ENCODE results near the gene TMEM200B. TPM values are rescaled to one million over a fixed set of nuclear protein-coding genes. Genes with fewer than 3 reads are reported as not detected.

The TMEM200B gene
- total and polyA plus RNA-seq, 10 of the 15 experiments (the other 5 are each of a cell fraction or from before 2014, with no cell fraction given) = 0.03 to 1.4 (median 0.08) TPM; not detected in 3

DNA sequence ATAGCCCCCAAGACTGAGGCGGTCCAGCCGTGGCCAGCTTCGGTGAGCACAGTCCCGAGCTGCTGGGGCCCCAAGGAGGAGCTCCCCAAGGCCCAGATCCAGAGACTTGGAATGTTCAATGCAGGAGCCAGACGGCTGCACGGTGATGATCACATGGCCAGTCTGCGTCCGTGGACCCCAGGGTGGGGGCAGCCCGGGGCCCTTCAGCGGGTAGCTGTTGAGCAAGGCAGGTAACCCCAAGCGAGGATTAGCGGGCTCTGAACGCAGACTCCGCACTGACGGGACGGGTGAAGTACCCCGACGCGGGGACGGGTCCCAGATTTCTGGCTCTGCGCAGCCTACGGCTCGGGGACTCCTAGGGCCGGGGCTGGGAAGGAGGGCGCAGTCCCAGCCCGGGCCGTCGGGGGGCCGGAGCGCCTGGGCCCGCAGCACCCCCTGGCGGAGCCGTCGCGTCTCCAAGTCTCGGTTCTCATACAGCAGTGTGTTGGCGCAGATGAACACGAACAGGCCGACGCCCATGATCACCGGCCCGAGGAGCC, 2.7 kb downstream of the TMEM200B start:
- Histone ChIP-seq H3K27ac (ENCODE audit: control insufficient read depth, insufficient read depth) (no peak overlapping the region), H3K9me3 (replicated peaks; ENCODE audit: control insufficient read depth, insufficient read depth, low read length) (no peaks in the 10 kb centered on the region), H3K79me2 (ENCODE audit: control insufficient read depth, insufficient read depth, low read length) (no peaks in the 10 kb centered on the region), H2AFZ (ENCODE audit: control insufficient read depth, low read depth, low read length) (no peak overlapping the region), H3K4me2 (ENCODE audit: control insufficient read depth, insufficient read depth) (peak overlapping the region; percentile 25; the same call in 1 of the 2 replicates), H3K36me3 (ENCODE audit: control insufficient read depth in 2 of 2, insufficient read depth in 2 of 2, low read length in 1 of 2) (peaks cover 3% of the 10 kb centered on the region in 2 experiments; a peak in 3 of 4 replicates), H3K4me1 (ENCODE audit: control insufficient read depth, insufficient read depth, low read length) (no peaks in the 10 kb centered on the region), H3K4me3 (no peak overlapping the region), H3K27me3 (replicated peaks in 1 of 2; ENCODE audit: control insufficient read depth in 2 of 2, insufficient read depth in 2 of 2, low read length in 1 of 2) (peaks cover 6 to 16% of the 10 kb centered on the region in 2 experiments; a peak in 3 of 4 replicates), H3K9ac (ENCODE audit: control insufficient read depth, insufficient read depth, low read length) (no peak overlapping the region), H4K20me1 (ENCODE audit: control insufficient read depth, insufficient read depth) (no peaks in the 10 kb centered on the region; the same call in 1 of the 2 replicates)
- DNase-seq (ENCODE audit: low read depth, low spot score) (no peak), ATAC-seq (peak; percentile 73), FAIRE-seq (peak; percentile 44)
- intact Hi-C loops (cut with micrococcal nuclease; ENCODE audit: unreplicated experiment) = loop anchor here (1.0 to 5.0 kb wide), 2 partner anchors 81 to 239 kb away; no protein-coding TSS in a partner anchor
- in situ Hi-C loops (cut with MboI) = no loop called here
- BruUV-seq (replicated peaks) = no TSS peak
- RAD21 ChIA-PET (ENCODE audit: unreplicated experiment) = no interaction called here
- POLR2A ChIA-PET = no interaction called here
- 49% methylated on average over 42 of the region's 42 CpGs for WGBS (ENCODE audit: insufficient coverage, insufficient replicate concordance, low lambda C conversion rate, missing lambda C conversion rate)
- TF ChIP-seq IKZF1 (conservative IDR thresholded peaks at IDR 0.05) = 0 out of 2 replicates have a peak, but pooled peaks have one; percentile 37
- no peak for TF ChIP-seq MAX (IDR thresholded peaks at IDR 0.05; ENCODE audit: low read depth, low read length)
- TF ChIP-seq KDM1A (IDR thresholded peaks at IDR 0.05; ENCODE audit: borderline replicate concordance) = no peak
- peak; percentile 36; the same call in 1 of the 2 replicates for TF ChIP-seq RAD21 (IDR thresholded peaks at IDR 0.05; ENCODE audit: insufficient read depth, low read depth, low read length)
- TF ChIP-seq PAX5 (IDR thresholded peaks at IDR 0.05; ENCODE audit: borderline replicate concordance, low read depth, low read length) = no peak
- TF ChIP-seq TBL1XR1 (IDR thresholded peaks at IDR 0.05; ENCODE audit: low read depth, low read length) = no peak
- TF ChIP-seq YY1 (IDR thresholded peaks at IDR 0.05; ENCODE audit: low read depth, low read length) = 0 out of 2 replicates have a peak, but pooled peaks have one; percentile 32
- 0 out of 2 replicates have a peak, but pooled peaks have one; percentile 27 for TF ChIP-seq SMC3 (IDR thresholded peaks at IDR 0.05; ENCODE audit: borderline replicate concordance, low read length)
- peak; percentile 43 to 65 (median 61); a peak in 5 of 6 replicates for TF ChIP-seq CTCF (IDR thresholded peaks at IDR 0.05 in 2 of 3, conservative IDR thresholded peaks at IDR 0.05 in 1 of 3; ENCODE audit: control insufficient read depth in 2 of 3, extremely low read depth in 1 of 3, insufficient read depth in 1 of 3, low read depth in 3 of 3, low read length in 3 of 3)
- TF ChIP-seq SPI1 (IDR thresholded peaks at IDR 0.05; ENCODE audit: borderline replicate concordance, insufficient read depth, low read depth, low read length) = no peak
- TF ChIP-seq SUZ12 (IDR thresholded peaks at IDR 0.05; ENCODE audit: unreplicated experiment) = peak; percentile 69
- SMC1A ChIA-PET (ENCODE audit: uncharacterized antibody, unreplicated experiment) = no interaction called here
- CTCF ChIA-PET = interaction anchor here (0.7 kb wide), 1 partner anchor 88 kb away, joined by 3 read pairs; no protein-coding TSS in a partner anchor
